ENCODE data around the gene RHOJ.
"Not testable (repeated sequence)": the region's sequence is repeated elsewhere in the genome, so short reads cannot be mapped to it uniquely, and the experiment has no call there.

Gene RHOJ

DNA sequence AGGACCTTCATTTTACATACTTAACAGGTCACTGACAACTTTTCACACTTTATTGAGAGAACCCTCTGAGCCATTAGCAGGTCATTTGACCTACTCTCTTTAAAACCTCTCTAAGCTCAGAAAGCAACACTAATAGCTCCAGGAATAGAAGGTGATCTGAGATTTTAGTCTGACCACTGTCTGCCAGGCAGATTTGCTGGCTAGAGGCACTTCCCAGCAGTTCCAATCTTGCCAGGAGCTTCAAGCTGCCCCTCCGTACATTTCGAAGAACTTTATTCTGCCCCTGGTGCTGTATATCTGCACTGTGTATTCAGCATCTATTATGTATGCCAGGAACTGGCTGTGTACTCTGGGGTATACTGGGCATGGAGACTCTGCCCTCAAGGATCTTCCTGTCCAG is 58.2 kb downstream of the RHOJ start:
- in situ Hi-C loops (cut with MboI; ENCODE audit: low sequenced_read_pairs) = no loop called here

DNA sequence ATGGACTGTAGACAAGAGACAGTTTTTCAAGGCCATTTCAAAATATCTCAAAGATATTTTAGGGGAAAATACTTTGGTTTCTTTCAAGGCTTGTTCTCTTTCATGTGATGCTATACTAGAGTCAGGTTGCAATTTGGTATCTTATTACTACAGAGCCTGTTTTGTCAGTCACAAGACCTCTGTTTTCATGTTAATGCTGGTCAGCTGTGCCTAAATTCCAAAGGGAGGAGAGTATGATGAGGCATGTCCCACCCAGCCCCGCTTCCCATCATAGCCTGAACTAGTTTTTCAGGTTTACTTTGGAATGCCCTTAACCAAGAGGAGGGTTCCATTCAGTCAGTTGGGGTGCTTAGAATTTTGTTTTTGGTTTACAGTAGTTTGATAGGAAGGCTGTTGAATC is 61.9 kb downstream of the RHOJ start:
- in situ Hi-C loops (cut with MboI; ENCODE audit: low sequenced_read_pairs) = no loop called here

DNA sequence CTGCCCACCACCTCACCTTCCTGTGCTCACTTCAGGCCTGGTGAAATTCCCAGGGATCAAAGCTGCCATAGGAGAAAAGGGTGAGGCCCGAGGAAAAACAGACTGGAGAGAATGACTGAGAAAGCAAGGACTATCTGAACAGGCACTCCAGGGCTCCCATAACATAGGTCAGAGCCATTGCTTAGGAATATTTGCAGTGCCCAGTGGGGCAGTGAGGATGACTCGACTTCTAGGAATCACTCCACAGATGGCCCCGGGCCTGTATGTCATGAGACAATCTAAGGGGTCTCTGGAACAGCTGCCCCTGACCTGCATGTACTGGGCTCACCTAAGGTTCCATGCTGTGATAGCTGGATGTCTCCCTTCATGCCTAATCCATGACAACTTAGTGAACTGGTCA is 62.9 kb downstream of the RHOJ start:
- in situ Hi-C loops (cut with MboI; ENCODE audit: low sequenced_read_pairs) = no loop called here

DNA sequence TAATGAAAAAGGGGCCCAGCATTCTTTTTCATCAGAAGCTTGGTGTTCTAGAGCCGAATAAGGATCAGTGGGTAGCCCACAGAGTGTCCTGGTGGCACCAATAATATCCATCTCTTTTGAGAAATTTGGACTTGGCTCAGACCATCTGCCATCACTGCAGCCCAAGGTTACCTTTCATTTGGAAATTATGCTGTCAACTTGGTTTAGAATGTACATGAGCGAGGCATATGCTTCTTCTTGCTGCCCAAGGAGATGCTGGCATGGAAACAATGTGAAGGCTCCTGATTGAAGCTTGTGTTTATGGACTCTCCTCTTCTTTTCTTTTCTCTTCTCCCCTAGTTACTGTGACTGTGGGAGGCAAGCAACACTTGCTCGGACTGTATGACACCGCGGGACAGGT is 64.5 kb downstream of the RHOJ start:
- in situ Hi-C loops (cut with MboI; ENCODE audit: low sequenced_read_pairs) = no loop called here

DNA sequence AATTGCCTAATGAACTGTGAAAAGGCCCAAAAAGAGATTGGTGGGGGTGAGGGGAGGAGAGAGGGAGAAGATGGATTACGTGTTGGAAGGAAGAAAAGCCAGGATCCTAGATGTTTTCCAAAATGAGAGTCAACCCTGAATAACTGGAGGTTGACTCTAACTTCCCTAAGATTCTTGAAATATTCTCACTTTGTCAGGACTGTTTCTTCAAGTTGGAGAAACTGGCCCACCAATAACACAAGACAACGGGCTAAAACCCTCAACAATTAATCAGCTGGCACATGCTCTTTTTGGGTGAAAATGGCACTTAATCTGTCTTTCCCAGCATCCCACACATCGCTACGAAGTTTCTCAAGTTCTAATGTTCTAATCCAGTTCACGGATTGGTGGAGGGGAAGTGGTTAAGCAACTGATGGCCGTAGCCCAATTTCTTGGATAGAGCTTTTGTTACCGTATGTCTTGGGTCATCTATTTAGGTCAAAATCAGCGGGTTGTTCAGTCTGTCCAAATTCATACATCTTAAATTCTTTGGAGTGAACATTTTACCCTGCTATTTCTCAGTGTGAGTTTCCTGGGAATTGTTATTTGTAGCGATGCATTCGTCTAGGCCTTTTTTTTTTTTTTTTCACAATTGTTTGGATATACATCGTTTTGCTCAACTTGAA is 65.5 kb downstream of the RHOJ start:
- in situ Hi-C loops (cut with MboI; ENCODE audit: low sequenced_read_pairs) = no loop called here

DNA sequence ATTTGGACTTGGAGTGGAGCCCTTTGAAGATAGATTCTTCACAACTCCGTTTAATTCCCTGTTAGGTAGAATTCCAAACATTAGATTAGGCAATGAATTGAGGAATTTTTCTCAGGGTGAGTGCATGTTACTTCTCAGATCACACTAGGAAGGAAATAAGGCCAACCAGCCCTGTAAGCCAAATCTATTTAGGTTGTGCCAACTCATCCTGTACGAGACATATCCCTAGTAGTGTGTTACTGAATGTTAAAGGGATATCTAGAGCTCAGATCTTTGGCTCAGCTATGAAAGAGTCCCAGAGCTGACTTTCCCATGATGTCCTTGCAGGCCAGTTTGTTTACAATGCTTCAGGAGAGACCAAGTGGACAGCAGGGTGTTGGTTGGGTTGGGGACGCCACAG is 68.9 kb downstream of the RHOJ start:
- in situ Hi-C loops (cut with MboI; ENCODE audit: low sequenced_read_pairs) = no loop called here

DNA sequence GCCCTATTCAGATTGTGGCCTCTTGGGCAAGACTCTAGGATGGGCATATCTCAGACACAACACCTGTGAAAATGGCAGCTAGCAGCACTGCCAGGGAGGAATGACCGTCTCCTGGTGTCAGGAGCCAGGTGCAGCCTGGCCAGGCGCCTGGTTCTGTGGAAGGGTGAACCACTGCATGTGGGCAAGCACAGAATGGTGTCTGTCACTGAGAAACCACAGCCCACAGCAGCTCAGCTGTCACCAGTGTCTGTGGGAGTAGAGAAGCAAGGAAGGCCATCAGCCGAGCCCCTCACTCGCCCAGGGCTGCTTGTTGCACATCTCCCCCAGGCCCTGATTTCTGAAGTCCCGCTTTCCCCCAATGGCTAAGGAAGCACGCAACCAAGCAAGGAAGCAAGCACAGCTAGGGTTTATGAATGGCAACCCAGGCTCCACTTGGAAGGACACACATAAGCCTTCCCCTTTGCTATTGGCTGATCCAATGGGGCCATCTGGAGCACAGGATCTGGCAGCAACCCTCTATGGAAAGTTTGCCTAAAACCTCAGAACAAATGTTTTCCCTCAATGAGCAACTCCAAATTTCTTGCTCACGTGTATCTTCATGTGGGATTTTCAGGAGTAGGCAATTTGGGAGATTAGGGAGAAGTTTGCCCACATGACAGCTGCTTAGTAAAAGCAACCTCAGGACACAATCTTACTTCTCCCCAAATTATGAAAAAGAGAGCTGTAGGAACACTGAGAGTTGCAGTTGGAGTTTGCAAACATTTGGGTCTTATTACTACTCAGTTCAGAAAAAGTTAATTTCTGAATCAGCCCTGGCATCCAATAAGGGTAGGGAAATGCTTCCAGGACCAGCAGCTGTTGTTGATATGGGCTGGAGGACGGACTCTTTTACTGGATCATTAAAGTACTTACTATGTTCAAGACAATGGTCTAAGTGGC is 69.7 kb downstream of the RHOJ start:
- in situ Hi-C loops (cut with MboI; ENCODE audit: low sequenced_read_pairs) = no loop called here

DNA sequence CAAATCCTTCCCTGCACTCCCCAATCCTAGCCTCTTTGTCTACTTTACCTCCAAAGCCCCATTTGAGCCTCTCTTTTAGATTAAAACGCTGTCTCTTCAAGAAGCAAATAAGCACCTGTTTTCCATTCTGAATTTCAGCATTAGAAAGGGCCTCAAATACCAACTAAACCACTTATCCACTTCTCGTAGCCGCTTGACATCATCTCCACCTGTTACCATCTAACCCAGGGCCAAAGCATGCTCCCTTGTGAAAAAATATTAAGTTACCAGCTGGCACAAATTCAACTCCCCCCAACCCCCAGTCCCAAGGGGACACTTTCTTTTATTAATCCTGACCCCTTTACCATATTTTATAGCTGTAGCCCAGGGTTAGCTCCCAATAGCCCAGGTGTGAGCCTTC is 71.4 kb downstream of the RHOJ start:
- in situ Hi-C loops (cut with MboI; ENCODE audit: low sequenced_read_pairs) = no loop called here

DNA sequence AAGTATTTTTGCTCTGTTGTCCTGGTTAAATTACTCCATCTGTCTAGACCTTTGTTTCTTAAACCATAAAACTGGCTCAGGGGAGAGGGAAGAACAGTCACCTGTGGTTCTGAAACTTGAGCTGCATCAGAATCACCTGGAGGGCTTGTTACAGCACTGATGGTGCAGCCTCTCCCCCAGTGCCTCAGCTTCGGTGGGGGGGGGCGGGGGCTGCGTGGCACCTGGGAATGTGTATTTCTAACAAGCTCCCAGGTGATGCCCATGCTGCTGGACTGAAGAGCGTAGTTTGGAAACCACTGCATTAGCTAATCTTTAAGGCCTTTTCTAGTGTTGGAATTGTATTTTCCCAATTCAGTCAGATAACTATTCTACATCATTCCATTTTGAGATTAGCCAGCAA is 71.8 kb downstream of the RHOJ start:
- in situ Hi-C loops (cut with MboI; ENCODE audit: low sequenced_read_pairs) = no loop called here

DNA sequence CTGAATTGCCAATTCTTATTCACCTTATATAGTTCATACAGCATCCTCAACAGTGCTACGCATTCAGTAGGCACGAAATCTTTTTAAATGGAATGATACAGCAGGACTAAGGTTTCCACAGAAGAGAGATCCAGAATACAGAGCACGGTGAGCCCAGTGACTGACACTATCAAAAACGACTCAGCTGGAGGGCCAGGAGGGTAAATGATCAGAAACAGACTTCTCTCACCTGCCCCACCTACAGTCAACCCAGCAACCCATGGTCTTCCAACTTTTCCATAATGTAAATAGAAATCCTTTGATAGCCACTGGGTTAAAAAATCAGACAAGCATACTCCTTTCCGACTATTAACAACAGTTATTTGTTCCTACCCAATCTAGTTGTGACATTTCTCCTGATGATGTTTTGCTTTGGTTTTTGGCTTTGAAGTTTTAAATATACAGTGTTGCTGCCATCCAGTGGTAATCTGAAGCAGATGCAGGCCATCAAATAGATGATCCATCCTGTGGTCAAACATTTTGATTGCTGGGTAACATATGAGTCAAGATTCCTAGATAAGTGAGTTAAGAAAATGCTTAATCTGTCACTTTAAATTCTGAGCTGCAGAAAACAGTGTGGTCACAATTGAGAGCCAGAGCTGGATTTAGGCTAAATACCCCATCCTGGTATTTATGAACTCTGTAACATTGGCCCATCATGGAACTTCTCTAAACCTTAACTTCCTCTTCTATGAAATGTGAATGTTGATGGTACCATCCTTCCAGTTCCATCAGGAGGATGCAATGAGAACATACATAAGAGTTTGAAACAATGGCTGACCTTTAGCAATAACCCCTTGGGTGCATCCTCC is 72.5 kb downstream of the RHOJ start:
- in situ Hi-C loops (cut with MboI; ENCODE audit: low sequenced_read_pairs) = no loop called here

DNA sequence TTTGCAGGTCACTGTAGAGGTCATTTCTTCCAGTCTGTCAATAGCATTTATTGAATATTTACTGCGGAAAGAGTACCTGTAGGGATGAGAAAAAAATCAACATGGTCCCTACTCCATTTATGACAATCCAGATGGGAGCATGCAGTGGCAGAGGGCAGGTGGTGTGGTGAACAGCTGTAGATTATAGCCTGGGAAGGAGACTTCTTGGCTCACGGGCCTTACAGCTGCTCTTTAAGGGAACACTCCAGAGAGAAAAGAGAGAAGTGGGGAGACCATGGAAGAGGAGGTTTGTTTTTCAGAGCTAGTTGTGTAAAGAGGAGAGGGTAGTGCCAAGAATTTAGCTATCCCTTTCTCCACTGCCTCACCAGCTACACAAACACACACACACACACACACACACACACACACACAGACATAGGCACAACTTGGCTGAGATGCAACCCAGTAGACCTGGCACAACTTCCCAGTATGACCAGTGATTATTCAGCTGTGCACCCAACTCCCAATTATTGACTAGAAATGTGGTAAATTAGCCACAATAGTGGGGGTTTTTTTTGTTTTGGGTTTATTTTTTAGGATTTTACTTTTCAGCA is 73.4 kb downstream of the RHOJ start:
- in situ Hi-C loops (cut with MboI; ENCODE audit: low sequenced_read_pairs) = no loop called here

DNA sequence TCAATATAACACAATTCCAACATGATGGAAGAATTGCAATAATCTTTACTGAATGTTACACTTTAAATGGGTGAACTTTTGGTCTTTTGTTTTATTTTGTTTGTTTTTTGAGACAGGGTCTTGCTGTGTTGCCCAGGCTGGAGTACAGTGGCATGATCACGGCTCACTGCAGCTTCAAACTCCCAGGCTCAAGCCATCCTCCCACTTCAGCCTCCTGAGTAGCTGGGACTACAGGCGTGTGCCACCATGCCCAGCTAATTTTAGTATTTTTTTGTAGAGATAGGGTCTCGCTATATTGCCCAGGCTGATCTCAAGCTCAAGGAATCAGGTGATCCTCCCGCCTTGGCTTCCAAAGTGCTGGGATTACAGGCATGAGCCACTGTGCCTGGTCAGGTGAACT is 75.7 kb downstream of the RHOJ start:
- in situ Hi-C loops (cut with MboI; ENCODE audit: low sequenced_read_pairs) = not testable (repeated sequence)

DNA sequence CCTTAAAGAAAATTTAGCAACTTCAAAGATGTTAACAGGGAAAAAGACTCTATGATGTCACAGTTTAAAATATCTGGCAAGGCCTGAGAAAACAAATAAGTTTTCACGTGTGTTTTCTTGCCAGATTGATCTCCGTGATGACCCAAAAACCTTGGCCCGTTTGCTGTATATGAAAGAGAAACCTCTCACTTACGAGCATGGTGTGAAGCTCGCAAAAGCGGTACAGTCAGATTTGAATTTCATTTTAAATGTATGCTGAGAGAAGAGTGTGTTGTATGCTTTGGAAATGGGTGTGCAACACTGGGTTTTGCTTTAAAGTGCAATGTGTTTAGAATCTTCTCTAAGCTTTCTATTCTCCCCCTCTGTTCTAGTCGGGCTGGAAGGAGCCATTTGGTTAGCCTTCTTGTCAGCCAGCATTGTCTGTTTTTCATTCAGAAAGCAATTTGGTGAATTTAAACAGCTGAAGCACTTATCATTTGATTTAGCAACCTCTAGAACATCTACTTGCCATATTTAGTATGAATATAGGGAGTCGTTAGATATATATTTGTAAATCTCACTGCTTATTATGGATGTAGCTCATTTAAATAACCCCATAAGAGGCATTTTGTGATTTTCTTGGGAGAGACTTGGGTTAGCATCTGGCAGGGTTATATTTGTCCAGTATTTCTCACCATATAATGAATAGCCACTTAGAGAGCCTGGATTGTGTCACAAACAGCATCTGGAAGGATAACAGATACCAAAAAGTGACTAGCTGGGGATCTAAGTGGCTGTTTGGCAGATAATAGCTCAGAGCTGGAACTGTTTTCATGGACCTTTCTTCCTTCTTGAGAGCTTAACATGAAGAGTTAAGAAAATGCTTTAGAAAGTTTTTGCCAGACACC is 79.0 kb downstream of the RHOJ start:
- in situ Hi-C loops (cut with MboI; ENCODE audit: low sequenced_read_pairs) = no loop called here

DNA sequence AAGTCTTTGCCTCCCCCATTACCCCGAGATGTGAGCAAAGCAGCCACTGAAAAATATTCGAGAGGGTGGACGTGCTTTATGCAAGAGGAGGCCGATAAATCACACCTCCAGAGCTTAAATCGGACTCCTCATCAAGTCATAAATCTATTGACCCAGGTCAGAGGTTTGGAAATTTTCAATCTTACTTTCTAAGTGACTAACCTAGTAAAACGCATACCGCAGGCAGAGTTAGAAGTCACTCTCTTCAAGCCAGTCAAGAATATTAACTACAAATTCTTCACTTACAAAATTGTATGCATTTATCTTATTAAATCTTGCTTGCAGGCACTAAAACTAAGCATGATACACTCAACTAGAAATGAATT is 79.6 kb downstream of the RHOJ start:
- in situ Hi-C loops (cut with MboI; ENCODE audit: low sequenced_read_pairs) = no loop called here

DNA sequence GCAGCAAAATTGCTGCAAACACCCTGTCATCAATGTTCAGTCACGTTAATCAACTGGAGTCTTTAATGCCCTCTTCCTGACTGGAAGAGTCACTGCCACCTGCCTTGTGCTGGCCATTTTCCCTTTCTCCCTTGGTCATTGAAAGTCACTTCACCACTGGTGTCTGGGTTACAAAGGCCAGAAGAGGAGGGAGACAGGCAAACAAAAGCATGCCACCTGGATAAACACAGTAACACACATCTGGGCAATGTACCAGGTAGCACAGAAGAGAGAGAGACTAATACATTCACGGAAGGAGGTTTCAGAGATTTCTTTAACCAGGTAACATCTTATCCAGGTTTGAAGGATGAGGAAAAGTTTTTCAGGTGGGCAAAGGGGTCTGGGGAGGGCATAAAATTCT is 81.8 kb downstream of the RHOJ start:
- in situ Hi-C loops (cut with MboI; ENCODE audit: low sequenced_read_pairs) = no loop called here

DNA sequence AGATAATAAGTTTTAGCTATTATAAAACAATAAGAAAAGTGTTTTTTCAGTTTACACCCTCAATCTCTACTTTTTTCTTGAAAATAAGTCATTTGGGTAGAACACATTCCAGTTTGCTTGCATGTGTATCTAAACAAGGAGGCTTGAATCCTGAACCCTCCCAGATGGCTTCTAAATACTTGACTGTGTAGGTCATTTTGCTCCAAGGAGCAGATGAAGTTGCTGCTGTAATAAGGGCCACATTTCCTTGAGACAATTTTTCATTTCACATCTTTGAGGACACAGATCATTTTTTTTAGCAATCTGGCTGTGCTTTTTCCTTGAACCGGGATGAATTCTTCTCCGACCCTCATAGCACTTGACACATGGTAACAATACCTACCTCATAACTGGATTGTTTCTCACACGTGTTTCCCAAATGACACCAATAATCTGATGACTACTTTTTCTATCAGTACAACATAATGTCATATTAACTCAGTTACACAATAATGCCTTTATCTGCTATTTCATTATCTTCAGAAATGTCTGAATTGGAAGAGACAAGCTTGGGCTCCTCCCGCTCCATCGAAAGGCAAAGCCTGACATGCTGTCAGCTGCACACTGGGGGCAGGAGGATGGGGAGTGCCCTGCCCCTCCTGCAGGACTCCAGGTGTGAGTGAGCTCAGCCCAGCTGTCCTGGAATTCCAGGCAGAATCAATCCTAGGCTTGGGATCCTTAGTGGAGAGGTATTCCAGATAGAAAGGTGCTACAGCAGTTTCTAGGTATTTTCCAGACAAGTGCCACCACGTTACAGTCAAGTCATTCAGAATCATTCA is 83.6 kb downstream of the RHOJ start:
- in situ Hi-C loops (cut with MboI; ENCODE audit: low sequenced_read_pairs) = no loop called here

DNA sequence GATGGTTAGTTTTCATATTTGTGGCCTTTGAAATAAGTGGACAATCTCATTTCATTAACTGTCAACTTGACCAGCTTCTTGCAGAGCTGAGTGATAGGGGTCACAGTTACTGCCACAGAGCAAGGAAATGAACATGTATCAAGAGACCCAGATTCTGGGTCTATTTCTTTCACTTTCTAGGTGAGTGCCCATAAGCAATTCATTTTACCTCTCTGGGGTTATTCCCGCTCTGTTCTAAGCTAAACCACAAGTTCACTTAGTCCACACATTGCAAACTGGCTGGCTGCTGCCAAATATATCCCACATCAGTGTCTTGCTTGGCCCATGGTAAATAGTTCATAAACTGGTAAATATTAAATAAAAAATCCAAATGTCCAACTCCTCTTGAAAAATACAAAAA is 84.6 kb downstream of the RHOJ start:
- in situ Hi-C loops (cut with MboI; ENCODE audit: low sequenced_read_pairs) = no loop called here

DNA sequence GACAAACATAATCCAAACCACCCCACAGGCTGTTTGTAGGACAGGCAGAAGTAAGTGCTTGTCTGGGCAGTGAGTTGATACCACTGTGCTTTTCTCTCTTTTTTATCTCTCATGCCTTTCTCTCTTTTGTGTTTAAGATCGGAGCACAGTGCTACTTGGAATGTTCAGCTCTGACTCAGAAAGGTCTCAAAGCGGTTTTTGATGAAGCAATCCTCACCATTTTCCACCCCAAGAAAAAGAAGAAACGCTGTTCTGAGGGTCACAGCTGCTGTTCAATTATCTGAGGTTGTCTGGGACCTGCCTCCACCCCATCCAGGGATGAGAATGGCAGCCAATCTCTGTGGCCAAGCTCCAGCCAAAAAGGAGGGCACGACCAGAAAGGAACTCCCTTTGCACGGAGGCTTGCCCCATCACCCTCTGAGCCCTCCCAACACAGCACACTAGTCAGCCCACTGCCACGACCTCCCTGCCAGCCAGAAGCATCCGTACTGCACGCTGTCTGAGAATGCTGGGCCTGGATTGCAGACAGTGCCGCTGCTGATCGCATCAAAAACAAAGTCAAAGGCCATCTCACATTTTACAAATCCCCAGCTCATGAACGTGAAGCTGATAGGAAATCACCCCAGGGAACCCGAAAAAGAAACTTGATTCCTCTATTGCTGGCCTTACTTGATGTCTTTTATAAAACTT is 86.6 kb downstream of the RHOJ start:
- in situ Hi-C loops (cut with MboI; ENCODE audit: low sequenced_read_pairs) = no loop called here

DNA sequence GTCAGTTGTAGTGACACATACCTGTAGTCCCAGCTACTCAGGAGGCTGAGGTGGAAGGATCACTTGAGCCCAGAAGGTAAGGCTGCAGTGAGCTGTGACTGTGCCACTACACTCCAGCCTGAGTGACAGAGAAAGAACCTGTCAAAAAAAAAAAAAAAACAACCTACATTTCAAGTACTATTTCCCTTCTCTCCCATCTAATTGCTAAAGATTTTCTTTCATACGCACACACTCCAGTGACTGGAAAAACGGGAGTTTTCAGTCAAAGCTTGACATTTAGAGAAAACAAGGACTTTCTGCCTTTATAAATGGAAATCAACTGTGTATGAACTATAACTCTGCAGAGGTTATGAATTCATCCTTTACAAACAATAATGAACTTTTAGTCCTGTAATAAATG is 88.6 kb downstream of the RHOJ start:
- in situ Hi-C loops (cut with MboI; ENCODE audit: low sequenced_read_pairs) = no loop called here
